ENCODE measurements around the gene SMG1.
"Not testable (repeated sequence)": the region's sequence is repeated elsewhere in the genome, so short reads cannot be mapped to it uniquely, and the experiment has no call there.

DNA sequence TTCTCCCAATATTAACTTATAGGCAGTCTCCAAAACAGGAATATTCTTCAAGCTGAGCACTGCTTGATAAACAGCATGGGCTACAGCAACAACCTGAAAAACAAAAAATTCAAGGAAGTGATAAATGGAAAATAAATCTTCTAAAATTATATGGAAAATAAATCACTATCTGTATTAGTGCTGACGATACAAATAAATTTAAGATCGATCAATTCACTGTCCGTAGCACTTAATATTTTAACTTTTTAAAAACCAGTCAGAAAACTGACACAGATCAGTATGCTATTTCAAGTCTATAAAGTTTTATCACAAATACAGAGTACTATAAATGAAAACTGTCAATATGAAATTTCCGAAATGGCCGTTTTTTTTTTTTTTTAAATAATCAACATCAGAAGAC, 49.9 kb downstream of the SMG1 start:
- TF ChIP-seq, protein P1, sequence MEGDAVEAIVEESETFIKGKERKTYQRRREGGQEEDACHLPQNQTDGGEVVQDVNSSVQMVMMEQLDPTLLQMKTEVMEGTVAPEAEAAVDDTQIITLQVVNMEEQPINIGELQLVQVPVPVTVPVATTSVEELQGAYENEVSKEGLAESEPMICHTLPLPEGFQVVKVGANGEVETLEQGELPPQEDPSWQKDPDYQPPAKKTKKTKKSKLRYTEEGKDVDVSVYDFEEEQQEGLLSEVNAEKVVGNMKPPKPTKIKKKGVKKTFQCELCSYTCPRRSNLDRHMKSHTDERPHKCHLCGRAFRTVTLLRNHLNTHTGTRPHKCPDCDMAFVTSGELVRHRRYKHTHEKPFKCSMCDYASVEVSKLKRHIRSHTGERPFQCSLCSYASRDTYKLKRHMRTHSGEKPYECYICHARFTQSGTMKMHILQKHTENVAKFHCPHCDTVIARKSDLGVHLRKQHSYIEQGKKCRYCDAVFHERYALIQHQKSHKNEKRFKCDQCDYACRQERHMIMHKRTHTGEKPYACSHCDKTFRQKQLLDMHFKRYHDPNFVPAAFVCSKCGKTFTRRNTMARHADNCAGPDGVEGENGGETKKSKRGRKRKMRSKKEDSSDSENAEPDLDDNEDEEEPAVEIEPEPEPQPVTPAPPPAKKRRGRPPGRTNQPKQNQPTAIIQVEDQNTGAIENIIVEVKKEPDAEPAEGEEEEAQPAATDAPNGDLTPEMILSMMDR (IDR thresholded peaks at IDR 0.05): not testable (repeated sequence)
- not testable (repeated sequence) for TF ChIP-seq POLR2A (IDR thresholded peaks at IDR 0.05)

All from uterus (tissue), 2 donors.